ENCODE measurements around the gene DCXR.
A peak's percentile ranks its signal among the peaks of the same experiment; 100 is the strongest.

DCXR gene

GRCh38 chr17:82065193-82065637 is 27.7 kb upstream of the DCXR start:
- peak overlapping the region; percentile 97 for H3K9ac ChIP-seq (ENCODE audit: low read depth, low read length)

DNA sequence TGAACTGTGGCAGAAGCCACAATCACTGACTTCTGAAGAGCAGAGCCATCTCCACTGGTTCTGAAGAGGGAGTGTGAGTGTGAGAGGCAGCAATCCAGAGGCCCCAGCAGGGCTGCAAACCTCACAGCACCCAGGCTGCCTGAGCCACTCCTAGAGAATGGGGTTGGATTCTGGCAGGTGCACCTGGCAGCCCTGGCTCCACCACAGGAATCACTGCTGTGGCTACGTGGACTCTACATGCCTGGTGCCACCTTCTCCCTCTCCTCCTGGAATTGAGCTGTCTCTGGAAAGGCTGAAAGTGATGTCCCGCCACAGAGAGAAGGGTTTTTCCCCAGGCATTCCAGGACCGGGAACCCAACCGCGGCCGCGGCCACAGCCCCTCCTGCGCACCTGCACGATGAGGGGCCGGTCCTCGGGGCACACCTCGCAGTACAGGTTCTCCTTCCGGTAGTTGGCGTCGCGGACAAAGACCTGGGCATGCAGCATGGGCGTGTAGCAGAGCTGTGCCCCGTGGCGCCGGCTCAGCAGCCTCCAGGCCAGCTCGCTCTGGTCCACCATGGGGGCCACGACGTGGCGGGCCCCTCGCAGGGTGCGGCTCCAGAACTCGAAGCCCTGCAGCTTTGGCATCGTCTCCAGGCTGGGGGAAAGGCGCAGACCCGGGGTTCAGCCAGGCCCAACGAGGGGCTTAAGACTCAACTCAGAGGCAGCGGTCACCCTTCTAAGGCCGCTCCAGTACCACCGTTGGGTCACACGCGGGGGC is 27.1 kb upstream of the DCXR start:
- H3K36me3 ChIP-seq (ENCODE audit: insufficient read depth, low read length) = peaks cover 26% of the 10 kb centered on the region
- H3K4me2 ChIP-seq (ENCODE audit: low read length) = peak overlapping the region; percentile 100
- H3K9ac ChIP-seq (ENCODE audit: low read depth, low read length) = peak overlapping the region; percentile 97
- H3K27me3 ChIP-seq (ENCODE audit: control insufficient read depth, insufficient read depth, low read length) = no peaks in the 10 kb centered on the region
- H3K4me1 ChIP-seq (ENCODE audit: control insufficient read depth, insufficient read depth, low read length) = peaks cover 21% of the 10 kb centered on the region
- H3K9me3 ChIP-seq (replicated peaks; ENCODE audit: low read length) = no peaks in the 10 kb centered on the region
- peak overlapping the region; percentile 87 for H3K4me3 ChIP-seq (ENCODE audit: low read length)

More at GRCh38 chr17:82065193-82065637, 27.7 kb upstream of the DCXR start:
- Histone ChIP-seq H3K9me3 (replicated peaks; ENCODE audit: low read length) (no peaks in the 10 kb centered on the region), H3K4me3 (ENCODE audit: low read length) (peak overlapping the region; percentile 87), H3K4me2 (ENCODE audit: low read length) (peak overlapping the region; percentile 100), H3K36me3 (ENCODE audit: insufficient read depth, low read length) (peaks cover 20% of the 10 kb centered on the region), H3K27me3 (ENCODE audit: control insufficient read depth, insufficient read depth, low read length) (no peaks in the 10 kb centered on the region), H3K4me1 (ENCODE audit: control insufficient read depth, insufficient read depth, low read length) (peaks cover 21% of the 10 kb centered on the region)

DNA sequence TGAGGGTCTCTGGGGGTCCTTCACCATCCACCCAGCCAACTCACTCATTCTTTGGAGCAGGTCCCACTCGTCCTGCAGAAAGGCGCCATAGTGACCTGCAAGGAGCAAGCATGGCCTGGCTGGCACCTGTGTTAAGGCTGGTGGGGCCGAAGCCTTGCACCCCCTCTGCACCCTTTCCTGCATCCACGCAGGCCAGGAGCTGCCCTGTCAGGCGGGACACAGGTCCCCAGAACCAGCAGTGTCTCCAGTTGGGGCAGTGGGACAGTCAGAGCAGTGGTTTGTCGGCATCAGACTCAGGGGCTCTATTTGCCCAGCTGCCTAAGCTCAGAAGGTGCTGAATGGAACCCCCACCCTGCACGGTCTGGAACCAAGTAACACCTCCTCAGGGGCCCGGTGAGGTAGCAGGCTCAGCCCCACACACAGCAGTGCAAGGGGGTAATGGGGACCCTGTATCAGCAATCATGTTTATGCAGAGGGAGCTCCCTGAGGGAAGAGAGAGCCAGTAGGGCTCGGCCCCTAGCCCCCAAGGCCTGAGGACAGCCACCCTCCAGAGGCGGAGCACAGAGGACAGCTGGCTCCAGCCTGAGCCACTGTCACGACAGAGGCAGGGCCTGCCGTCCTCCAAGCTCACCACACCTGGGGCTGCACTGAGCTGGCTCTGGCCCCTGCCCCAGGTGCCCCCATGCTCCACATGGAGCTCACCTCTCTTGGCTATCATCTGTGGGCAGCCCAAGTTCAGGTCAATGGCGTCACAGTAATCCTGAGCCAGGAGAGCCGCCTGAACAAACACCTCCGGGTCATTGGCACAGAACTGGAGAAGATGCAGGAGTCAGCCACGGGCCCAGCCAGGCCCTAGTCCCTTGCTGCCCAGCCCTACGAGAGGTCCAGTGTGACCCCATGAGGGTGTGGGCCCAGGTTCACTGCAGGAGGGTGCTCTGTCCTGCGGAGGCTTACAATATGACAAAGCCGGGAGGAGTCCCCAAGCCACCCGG is 26.2 kb upstream of the DCXR start:
- Histone ChIP-seq H3K36me3 (ENCODE audit: insufficient read depth, low read length) (peaks cover 35% of the 10 kb centered on the region), H3K4me3 (ENCODE audit: low read length) (peak overlapping the region; percentile 87)

DNA sequence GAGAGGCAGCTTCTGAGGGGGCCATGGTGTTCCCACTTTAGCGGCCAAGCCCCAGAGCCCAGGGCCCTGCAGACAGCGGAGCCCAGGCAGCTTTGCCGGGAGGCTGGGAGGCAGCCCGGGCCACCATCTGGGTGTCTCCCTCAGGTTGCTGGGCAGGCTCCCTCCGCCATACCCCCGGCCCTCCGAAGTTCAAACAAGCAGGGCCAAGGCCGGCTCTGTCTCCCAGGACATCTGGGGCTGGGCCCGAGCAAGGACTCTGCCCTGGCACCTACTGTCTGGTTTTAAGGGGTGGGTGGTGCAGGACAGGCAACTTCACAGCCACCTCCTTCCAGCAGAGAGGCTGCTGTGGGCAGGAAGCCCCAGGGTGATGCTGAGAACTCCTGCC is 25.5 kb upstream of the DCXR start:
- Histone ChIP-seq H3K4me1 (ENCODE audit: control insufficient read depth, insufficient read depth, low read length) (peaks cover 21% of the 10 kb centered on the region), H3K4me2 (ENCODE audit: low read length) (no peak overlapping the region), H3K36me3 (ENCODE audit: insufficient read depth, low read length) (peaks cover 41% of the 10 kb centered on the region), H3K4me3 (ENCODE audit: low read length) (no peak overlapping the region), H3K9ac (ENCODE audit: low read depth, low read length) (no peak overlapping the region), H3K9me3 (replicated peaks; ENCODE audit: low read length) (no peaks in the 10 kb centered on the region), H3K27me3 (ENCODE audit: control insufficient read depth, insufficient read depth, low read length) (no peaks in the 10 kb centered on the region)

More for the DNA sequence above, 26.2 kb upstream of the DCXR start:
- H3K27me3 ChIP-seq (ENCODE audit: control insufficient read depth, insufficient read depth, low read length) = no peaks in the 10 kb centered on the region
- peak overlapping the region; percentile 100 for H3K4me2 ChIP-seq (ENCODE audit: low read length)
- no peaks in the 10 kb centered on the region for H3K9me3 ChIP-seq (replicated peaks; ENCODE audit: low read length)
- peak overlapping the region; percentile 97 for H3K9ac ChIP-seq (ENCODE audit: low read depth, low read length)
- H3K4me1 ChIP-seq (ENCODE audit: control insufficient read depth, insufficient read depth, low read length) = peaks cover 21% of the 10 kb centered on the region

GRCh38 chr17:82062076-82062983 is 24.8 kb upstream of the DCXR start:
- Histone ChIP-seq H3K9ac (ENCODE audit: low read depth, low read length) (no peak overlapping the region), H3K4me3 (ENCODE audit: low read length) (no peak overlapping the region), H3K9me3 (replicated peaks; ENCODE audit: low read length) (no peaks in the 10 kb centered on the region), H3K4me2 (ENCODE audit: low read length) (no peak overlapping the region), H3K36me3 (ENCODE audit: insufficient read depth, low read length) (peaks cover 48% of the 10 kb centered on the region), H3K4me1 (ENCODE audit: control insufficient read depth, insufficient read depth, low read length) (peaks cover 21% of the 10 kb centered on the region), H3K27me3 (ENCODE audit: control insufficient read depth, insufficient read depth, low read length) (no peaks in the 10 kb centered on the region)

DNA sequence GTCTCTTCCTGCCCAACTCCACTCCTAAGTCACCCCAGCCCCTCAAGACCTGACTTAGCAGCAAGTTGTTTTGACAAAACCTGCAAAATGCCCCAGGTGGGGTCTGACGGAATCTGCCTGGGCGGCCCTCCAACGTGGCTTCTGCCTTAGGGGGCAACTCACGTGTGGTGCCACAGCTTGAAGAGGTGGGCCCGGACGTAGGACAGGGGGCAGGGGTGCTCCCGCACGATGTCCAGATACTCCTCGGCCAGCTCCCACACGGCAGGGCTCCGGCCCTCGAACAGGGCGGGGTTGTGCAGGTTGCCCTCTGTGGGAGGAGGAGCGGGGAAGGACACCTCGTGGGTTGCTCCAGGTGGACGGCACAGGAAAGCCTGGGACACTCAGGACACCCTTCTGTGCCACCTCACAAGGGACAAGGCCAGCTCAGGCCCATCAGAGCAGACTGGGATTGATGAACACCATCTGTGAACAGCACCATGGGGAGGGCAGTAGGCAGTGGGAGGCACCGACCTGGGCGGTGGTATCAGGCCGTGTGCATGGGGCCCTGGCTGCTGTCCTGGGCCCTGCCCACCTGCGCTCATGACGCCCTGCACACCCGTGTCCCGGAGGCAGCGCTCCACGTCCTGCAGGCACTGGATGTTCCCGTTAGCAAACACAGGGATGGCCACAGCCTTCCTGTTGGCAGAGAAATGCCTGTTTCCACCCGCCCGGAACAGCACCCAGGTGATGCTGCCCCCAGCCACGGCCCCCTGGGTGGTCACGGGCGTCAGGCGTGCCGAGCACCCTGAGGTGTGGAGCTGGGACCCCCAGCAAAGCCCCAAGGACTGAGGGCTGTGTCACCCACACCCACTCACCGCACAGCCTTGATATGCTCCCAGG is 23.8 kb upstream of the DCXR start:
- Histone ChIP-seq H3K9ac (ENCODE audit: low read depth, low read length) (no peak overlapping the region), H3K36me3 (ENCODE audit: insufficient read depth, low read length) (peaks cover 58% of the 10 kb centered on the region)

DNA sequence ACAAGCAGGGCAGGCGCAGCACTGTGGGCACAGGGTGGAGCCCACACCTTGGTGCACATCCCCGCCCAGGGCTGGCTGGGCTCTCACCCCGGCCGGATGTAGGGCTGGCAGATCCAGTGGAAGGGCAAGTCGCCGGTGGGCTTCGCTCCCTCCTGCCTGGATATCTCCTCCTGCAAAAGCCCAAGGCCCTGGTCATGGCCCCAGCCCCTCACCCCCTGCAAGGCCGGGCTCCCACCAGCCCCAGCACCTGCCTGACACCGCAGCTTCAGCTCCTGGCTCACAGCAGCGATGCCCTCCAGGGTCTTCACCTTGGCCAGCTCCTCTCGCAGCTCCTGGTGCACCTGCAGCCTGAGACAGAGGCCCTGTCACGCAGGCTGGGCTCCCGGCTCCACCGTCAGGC is 23.1 kb upstream of the DCXR start:
- H3K27me3 ChIP-seq (ENCODE audit: control insufficient read depth, insufficient read depth, low read length) = no peaks in the 10 kb centered on the region
- H3K4me2 ChIP-seq (ENCODE audit: low read length) = no peak overlapping the region
- peaks cover 65% of the 10 kb centered on the region for H3K36me3 ChIP-seq (ENCODE audit: insufficient read depth, low read length)
- no peak overlapping the region for H3K9ac ChIP-seq (ENCODE audit: low read depth, low read length)
- H3K4me1 ChIP-seq (ENCODE audit: control insufficient read depth, insufficient read depth, low read length) = peaks cover 13% of the 10 kb centered on the region
- no peak overlapping the region for H3K4me3 ChIP-seq (ENCODE audit: low read length)
- no peaks in the 10 kb centered on the region for H3K9me3 ChIP-seq (replicated peaks; ENCODE audit: low read length)

More for the DNA sequence above, 23.8 kb upstream of the DCXR start:
- Histone ChIP-seq H3K9me3 (replicated peaks; ENCODE audit: low read length) (no peaks in the 10 kb centered on the region), H3K27me3 (ENCODE audit: control insufficient read depth, insufficient read depth, low read length) (no peaks in the 10 kb centered on the region), H3K4me1 (ENCODE audit: control insufficient read depth, insufficient read depth, low read length) (peaks cover 19% of the 10 kb centered on the region), H3K4me3 (ENCODE audit: low read length) (no peak overlapping the region), H3K4me2 (ENCODE audit: low read length) (no peak overlapping the region)

GRCh38 chr17:82060001-82060380 is 22.5 kb upstream of the DCXR start:
- no peak overlapping the region for H3K4me3 ChIP-seq (ENCODE audit: low read length)
- peaks cover 69% of the 10 kb centered on the region for H3K36me3 ChIP-seq (ENCODE audit: insufficient read depth, low read length)
- H3K4me1 ChIP-seq (ENCODE audit: control insufficient read depth, insufficient read depth, low read length) = peaks cover 12% of the 10 kb centered on the region
- no peak overlapping the region for H3K4me2 ChIP-seq (ENCODE audit: low read length)
- H3K27me3 ChIP-seq (ENCODE audit: control insufficient read depth, insufficient read depth, low read length) = no peaks in the 10 kb centered on the region
- no peak overlapping the region for H3K9ac ChIP-seq (ENCODE audit: low read depth, low read length)
- H3K9me3 ChIP-seq (replicated peaks; ENCODE audit: low read length) = no peaks in the 10 kb centered on the region

- peaks cover 74% of the 10 kb centered on the region for H3K36me3 ChIP-seq (ENCODE audit: insufficient read depth, low read length)
- no peak overlapping the region for H3K9ac ChIP-seq (ENCODE audit: low read depth, low read length)
- peaks cover 6% of the 10 kb centered on the region for H3K4me1 ChIP-seq (ENCODE audit: control insufficient read depth, insufficient read depth, low read length)
- no peaks in the 10 kb centered on the region for H3K27me3 ChIP-seq (ENCODE audit: control insufficient read depth, insufficient read depth, low read length)
- no peak overlapping the region for H3K4me2 ChIP-seq (ENCODE audit: low read length)
- no peak overlapping the region for H3K4me3 ChIP-seq (ENCODE audit: low read length)
- no peaks in the 10 kb centered on the region for H3K9me3 ChIP-seq (replicated peaks; ENCODE audit: low read length)
These were observed 21.9 kb upstream of the DCXR start for GRCh38 chr17:82059272-82060000.

DNA sequence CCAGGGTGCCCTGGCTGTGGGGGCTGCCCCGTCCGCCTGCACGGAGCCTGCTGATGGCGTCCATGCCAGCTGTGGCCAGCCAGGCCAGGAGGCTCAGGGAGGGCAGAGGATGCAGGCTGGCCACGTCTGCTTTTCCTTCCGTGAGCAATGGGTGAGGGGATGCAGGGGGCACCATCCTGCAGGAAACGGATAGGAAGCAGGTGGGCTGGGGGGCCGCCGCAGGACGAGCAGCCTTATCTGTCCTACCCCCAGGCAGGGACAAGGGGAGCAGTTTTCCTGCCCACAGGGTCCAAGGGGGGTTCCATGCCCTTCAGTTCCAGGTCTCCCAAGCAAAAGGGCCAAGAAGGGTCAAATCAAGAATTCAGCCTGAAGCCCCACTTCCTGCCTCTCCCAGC is 21.4 kb upstream of the DCXR start:
- Histone ChIP-seq H3K4me3 (ENCODE audit: low read length) (no peak overlapping the region), H3K4me2 (ENCODE audit: low read length) (no peak overlapping the region), H3K9ac (ENCODE audit: low read depth, low read length) (no peak overlapping the region), H3K9me3 (replicated peaks; ENCODE audit: low read length) (no peaks in the 10 kb centered on the region), H3K4me1 (ENCODE audit: control insufficient read depth, insufficient read depth, low read length) (peaks cover under 1% of the 10 kb centered on the region), H3K36me3 (ENCODE audit: insufficient read depth, low read length) (peaks cover 79% of the 10 kb centered on the region), H3K27me3 (ENCODE audit: control insufficient read depth, insufficient read depth, low read length) (no peaks in the 10 kb centered on the region)
